Inferior parietal cortex (tissue), 1 donor: Measurements from ENCODE around the gene RASGRP1.

ENCODE experiments used
- DNase-seq: peaks from one replicate; pipeline ENCODE4 v3.0.0-alpha.2; 2016; ENCODE audit errors: extremely low spot score

The RASGRP1 gene

DNA sequence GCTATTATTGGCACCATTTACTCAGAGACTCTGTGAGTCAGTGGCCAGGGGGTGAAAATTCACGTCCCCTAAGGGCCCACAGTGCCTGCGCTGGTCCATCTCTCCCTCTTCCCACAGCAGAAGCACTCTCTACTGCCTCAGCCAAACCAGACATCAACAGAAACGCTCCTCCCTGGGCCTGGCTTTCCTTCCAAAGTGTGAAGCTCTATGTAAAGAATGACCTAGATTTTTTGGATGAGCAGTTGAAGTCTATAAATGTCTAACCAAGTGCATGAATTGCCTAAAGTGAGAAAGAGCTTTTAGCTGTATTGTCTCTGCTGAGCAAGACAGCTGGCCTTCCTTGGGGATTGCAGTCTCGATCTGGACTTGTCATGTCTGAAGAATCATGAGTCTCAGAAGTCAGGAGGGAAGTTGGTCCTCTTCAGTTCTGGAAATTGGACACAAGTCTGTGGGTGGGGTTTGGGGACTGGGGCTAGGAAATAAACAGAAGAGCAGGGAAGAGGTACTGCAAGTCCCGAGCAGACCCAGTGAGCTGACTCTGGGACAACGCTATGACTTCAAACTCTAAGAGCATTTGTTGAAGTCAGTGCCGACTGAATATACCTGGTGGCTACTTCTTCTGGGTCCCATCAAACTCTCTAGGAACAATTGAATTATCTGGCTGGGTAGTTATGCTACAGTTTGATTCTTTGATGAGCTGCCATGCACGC is 29.0 kb downstream of the RASGRP1 start:
- DNase-seq, result peak; percentile 68

DNA sequence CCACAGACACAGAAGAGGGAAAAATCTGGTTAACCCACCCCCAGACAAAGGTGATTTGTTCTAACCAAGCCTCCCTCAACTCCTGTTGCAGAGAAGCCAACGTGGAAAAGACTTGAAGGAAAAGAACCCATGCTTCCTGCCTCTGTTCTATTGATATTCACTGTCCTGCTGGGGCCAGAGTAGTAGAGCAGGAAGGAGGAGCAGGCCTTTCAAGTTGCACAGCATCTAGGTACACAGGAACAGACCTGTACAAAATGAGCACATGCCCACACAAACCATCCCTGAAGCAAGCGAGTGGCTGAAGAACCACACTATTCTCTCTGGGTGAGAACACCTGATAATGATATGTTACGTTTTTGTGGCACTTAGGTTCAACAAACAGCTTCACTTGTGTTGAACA is 29.9 kb downstream of the RASGRP1 start:
- DNase-seq, result no peak

DNA sequence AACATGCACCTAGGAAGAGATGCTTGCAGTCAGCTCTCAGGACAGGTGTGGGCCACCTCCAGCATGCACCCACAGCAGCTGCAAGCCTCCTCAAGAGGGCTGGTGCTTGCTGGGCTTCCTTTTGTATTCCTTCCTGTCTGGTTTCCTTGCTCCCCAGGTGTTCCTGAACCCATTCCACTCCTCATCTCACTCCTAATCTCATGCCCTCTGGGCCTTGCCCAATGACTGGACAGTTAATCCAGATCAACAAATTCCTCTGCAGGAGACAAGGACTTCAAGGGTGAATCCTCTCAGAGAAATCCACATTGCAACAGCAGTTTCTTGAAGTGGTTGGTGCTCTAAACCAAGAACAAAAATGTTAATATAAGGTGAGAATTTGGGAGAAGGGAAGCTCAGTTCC is 30.7 kb downstream of the RASGRP1 start:
- no peak for DNase-seq

DNA sequence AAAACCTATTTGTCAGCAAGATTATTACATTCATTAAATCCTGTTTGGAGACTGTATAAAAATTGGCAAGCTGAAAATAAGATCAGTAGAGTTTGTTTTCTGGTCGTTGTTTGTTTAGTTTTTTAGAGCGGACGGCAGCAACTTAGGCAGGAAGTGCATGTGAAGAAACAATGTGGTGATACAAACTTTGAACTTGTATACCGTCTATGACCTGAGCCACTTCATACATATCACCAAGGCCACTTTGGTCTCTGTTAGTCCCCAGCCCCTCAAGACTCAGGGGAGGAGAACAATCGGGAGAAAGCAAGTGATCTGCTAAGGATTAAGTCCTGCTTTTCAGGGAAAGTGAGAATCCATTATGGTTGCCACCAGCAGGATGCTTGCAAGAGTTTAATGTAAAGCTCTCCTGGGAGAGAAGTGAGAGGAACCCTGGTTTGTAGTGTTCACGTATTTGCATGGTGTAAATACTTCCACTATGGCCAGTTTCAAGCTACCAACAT is 31.1 kb downstream of the RASGRP1 start:
- no peak for DNase-seq

DNA sequence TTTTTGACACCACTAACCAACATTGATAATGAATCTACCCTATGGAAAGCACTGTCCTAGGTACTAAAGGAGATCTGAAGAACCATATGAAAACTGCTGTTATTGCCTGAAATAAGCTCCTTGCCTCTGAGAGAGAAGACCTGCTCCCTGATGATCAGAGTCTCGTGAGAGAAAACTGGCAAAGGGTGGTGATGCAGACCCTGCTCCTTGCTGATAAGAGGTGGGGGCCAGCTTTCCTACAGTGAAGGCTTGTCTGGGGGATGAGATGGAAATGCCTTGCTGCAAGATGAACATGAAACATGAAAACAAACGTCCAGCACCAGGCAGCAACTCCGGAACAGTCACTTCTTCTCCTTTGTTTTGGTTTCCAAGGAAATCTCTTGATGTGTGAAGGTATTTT is 31.9 kb downstream of the RASGRP1 start:
- DNase-seq, result no peak

DNA sequence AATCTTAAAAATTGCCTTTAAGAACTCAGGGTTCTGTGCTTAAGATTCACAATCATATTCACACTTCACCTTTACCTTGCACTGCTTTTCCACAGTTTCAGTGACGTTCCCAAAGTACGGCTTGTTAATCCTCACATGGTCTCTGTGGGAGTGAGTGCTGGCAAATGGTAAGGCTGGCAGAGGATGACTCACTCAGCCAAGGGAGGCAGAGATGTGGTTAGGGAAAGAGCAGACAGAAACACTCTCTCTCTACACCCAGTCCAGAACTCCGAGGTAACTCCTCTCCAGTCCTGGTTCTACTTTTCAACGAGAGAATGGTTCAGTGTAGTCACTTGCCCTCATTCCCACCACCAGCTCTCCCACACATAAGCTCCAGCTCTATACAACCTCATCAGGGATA is 33.1 kb downstream of the RASGRP1 start:
- DNase-seq, result peak; percentile 63

DNA sequence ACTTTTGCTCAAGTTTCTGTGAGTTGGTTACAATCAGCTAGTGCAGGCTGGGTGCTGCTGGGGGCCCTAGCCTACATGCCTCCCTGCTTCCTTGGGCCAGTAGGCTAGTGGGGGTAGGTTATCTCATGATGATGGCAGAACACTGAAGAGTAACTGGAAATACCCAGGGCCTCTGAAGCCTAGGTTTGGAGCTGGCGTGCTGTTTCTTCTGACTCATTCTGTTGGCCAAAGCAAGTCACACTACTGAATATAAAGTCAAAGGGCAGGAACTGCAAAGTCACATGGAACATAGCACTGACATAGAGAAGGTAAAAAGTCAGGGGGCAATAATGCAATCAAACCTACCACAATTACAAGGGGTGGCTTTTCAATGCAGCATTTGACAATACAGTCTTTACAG is 34.5 kb downstream of the RASGRP1 start:
- DNase-seq, result no peak

DNA sequence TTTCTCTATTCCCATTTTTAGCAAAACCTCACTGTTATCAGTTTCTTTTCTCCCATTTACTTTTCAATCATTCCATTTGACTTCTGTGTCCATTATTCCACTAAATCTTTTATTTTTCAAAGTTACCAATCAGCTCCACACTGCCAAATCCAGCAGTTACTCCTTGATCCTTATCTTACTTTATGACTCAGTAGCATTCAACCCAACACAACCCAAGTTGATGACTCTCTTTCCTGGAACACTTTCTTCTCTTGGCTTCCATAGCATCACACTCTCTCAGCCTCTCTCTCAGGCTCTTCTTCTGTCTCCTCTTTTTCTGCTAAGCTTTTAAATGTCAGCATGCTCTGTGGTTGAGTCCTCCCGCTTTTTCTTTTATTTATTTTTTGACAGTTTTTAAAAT is 36.3 kb downstream of the RASGRP1 start:
- no peak for DNase-seq

DNA sequence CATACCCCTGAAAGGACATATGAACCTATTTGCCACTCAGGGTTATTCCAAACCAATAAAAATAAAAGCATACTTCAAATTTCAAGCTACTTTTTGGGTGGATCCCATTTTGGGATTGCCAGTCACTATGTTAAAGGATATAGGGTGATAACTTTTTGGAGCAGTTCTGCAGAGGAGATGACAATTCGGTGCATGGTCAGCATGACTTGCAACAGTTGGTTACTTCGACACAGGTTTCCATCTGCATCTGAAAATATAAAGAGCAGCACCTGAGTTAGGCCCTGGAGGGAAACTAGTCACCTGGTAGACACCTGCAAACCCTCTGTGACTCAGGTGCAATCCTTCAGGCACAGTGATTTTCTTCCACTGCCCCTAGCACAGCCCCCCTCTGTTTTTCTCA is 38.5 kb downstream of the RASGRP1 start:
- DNase-seq, result no peak

DNA sequence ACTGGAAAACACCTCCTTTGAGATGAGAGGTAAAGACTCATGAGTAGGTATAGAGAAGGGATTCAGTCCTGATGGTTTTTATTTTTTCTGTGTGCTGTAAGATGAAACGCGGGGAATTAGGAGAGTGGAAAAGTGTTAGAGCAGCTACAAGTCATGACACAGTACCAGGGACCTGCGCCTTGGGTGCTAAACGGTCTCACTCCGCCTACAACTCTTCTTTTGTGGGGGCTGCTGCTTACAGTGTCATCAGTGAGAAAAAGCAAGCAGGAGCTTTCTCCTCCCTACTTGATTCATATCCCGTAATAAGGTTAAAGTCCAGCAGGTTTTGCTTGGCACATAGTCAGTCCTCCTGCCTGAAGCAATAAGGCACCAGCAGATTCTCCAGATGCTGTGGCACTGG is 39.1 kb downstream of the RASGRP1 start:
- no peak for DNase-seq

DNA sequence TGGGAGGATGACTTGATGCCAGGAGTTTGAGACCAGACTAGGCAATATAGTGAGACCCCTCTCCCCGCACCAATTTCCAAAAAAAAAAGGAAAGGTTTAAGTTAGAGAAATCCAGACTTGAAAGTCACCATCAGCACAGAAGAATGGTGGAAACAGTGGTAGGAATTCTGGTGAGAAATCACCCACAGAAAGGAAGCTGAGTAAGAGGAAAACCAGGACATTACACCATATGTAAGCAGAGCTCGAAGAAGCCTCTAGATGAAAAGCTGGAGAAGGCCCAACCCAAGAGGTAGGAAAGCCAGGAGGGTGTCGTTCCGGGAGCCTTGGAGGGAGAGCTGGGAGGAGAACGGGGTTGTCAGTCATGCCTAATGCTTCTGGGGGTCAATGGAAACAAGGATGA is 40.5 kb downstream of the RASGRP1 start:
- DNase-seq, result no peak

DNA sequence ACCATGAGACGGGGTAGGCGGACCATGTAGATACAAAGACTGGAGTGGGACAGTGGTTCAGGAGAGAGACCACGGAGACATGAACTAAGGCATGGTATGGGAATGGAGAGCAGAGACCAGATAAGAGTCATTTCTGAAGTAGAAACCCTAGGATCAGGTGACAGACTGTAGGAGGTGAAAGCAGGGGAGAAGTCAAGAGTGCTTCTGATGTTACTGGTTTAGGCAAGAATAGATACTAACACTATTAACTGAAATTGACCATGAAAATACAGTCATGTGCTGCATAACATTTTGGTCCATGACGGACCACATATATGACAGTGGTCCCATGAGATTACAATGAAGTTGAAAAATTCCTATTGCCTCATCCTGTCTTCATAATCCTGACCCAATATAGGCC is 41.7 kb downstream of the RASGRP1 start:
- DNase-seq, result no peak

DNA sequence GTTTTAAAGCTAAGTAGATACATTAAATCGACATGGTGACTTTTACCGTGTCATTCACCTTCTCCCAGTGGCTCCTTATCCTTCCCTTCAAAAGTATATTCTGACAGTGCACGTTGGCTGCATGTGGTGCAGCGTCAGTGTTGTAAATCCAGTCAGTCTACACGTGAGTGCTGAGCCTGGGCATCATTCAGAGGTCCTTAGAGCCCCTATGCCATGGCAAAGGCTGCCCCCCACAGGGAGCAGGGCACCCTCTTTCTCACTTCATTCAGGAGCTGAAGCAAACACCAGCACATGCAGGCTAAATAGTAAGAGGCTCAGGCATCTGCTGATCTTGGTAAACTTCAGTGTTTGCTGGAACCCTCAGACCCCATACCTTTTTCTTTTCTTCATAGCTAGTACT is 43.3 kb downstream of the RASGRP1 start:
- no peak for DNase-seq

DNA sequence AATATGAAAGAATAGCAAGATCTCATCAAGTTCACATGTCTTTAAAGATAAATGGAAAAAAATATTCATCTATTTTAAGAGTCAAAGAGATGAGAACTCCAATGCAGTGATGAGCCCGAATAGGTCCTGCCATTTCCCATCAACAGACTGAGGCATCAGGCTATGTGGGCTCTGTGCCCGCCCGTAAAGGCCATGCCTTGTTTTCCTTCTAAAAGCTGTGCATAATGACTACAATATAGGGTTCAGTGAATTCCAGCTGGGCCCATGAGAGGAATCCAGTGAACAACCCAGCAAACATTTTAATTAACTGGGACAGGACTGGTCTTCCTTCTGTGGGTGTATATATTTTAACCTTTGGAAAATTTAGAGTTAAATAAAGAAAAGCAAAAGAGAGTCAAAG is 44.6 kb downstream of the RASGRP1 start:
- DNase-seq, result no peak

DNA sequence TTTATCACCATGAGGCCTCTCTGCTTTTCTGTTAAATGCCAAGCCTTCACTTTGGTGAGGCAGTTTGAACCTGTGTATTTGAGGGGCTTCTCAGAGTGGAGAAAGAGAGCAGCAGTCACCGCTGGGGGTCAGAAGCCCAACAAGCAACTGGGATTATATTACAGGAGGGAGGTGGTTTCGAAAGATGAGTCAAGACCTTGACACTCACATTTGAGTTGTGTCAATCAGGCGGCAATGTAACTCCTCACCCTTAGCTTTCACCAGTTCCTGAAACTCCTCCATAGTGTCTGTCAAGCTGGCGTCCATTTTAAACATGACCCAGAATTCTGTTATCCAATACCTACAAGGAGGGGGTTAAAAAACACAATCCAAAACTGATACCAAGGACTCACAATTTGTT is 46.5 kb downstream of the RASGRP1 start:
- DNase-seq, result no peak

DNA sequence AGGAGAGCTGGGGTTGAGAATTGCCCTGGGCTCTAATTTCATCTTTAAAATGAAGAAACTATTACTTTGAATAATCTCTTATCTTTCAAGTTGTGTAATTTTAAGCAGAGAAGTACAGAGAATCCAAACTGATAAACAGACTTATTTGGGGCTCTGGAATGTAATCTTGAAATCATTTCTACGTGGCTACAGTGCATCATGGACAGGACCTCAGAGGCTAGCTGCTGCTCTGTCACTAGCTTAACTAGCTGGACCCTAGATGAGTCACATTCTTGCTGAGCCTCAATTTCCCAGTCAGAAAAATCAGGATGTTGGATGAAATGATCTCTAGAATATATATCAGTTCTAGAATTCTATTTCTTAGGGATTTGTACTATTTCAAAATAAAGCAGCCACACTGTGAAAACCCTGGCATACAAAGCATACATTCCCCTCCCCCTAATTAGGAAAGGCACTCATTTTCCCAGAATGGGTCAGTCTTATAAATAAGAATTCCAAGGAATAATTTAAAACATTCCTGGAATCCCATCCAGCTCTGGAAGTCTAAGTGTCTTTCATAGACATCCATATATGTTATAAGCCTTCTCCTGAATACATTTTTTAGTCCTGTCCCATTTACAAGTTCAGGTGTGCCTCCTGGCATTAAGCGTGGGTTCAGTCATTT is 47.2 kb downstream of the RASGRP1 start:
- DNase-seq, result no peak

DNA sequence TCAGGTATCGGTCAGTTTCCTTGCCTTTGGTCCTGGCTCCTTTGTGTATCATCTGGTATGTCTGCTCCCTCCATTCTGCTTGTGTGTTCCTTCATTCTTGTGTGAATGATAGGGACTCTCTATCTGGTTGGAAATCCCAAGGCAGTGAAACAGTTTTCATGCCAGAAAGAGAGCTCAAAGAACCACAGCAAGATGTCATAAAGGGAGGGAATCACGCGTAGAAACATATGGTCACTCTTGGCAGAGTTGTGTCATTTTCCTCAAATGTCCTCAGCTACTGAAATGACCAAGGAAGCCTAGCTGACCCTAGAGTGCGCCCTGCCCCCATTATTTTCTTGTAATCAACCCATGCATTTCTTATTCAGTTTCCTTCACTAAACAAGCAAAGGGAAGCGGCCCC is 48.0 kb downstream of the RASGRP1 start:
- no peak for DNase-seq

DNA sequence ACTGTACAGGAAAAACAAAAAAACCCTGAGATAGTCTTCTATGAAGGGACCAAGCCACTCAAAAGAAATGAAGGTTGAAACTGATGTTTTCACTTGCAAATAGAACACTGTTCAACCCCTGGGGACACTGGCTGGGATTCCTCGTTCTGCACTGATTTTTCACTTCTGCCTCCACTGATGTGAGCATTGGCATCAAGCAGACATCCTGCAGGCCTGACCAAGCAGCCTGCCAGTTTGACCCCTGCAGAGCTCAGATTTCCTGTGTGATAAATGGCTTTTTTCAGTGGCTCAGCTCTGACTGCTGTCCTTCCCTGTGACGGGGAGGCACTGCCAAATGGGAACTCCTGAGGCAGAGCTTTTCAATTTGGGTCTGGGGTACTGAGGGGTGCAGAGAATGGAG is 50.0 kb downstream of the RASGRP1 start:
- no peak for DNase-seq

DNA sequence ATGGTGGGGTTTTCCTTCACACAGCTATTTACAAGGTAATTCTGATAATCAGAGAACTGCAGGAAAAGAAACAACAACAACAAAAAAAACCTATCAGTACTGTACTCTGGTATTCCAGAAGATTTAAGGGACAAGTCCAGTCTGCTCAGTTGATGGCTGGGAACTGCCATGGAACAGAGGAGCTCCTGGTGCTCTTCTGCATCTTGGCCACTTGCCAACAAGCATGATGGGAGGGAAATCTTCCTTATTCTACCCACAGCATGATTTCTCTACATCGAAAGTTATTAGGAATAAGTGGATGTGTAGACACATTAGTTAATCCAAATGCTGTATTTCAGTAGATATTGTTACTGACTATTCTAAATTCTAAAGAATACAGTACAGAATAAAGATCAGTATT is 51.7 kb downstream of the RASGRP1 start:
- DNase-seq, result no peak

DNA sequence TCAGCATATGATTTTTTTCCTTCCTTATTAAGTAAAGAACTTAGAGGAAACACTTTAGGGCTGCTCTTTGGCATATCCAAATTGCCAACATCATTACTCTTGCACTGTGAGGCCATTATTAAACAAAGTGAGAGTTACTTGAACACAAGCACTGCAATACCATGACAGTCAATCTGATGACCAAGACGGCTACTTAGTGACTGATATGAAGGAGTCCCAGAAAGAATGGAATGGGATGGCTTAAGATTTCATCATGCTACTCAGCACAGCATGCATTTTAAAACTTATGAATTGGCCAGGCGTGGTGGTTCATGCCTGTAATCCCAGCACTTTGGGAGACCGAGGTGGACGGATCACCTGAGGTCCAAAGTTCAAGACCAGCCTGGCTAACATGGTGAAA is 55.5 kb downstream of the RASGRP1 start:
- DNase-seq, result no peak

DNA sequence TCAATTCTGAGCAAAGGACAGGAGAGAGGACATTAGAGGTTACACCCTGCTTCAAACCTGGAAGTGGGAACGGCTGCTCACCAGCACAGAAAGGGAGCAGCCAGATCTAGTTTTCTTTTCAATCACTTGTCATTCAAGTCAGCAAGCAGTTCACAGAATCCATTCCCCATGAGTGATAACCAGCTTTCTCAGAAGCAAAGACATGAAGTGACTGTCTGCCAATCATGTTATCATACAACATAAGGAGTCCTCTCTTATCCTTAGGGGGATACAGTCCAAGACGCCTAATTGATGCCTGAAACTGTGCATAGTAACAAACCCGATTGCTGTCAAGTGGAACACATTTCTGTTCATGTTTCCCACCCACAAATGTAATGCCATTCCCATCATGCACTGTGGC is 56.0 kb downstream of the RASGRP1 start:
- DNase-seq, result no peak

DNA sequence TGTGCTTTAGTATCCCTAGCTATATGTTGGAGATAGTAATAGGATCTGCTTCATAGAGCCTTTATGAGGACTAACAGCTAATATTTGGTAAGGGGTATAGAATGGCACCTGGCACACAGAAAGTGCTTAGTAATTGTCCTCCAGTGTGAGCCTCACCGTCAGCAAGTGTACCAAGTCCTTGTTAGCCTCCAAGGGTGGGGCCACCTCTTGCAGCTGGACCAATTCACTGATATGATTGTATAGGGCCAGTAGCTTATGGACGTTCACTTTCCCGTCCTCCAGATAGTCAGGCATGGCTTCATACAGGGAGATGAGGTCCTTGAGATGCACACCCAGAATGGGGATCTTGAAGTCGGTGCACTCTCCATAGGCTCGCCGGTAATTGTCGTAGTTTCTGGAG is 57.0 kb downstream of the RASGRP1 start:
- DNase-seq, result no peak

DNA sequence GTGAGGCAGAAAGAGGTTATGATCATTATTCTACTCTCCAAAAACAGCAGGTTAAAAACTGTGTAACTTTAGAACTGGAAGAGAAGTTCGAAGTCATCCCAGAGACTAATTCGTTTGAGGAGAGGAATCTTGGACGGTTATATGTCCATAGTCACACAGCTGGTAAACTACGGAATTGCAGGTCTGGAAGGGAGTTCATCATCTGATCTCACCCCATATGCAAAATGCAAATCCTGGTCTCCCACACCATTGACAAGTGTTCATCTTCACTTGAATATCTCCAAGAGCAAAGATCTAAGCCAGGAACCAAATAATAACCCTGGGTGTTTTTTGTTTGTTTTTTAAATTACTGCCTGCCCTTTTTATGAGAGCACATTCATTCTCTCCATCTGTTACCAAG is 57.6 kb downstream of the RASGRP1 start:
- no peak for DNase-seq
